ENCODE data around the gene LAMB1. TPM values are rescaled to one million over a fixed set of nuclear protein-coding genes. Genes with fewer than 3 reads are reported as not detected.

Gene LAMB1
- total and polyA plus RNA-seq, 12 donors = 33.3 to 145 (median 59.3) TPM

Other genes starting within 250 kb of the LAMB1 start
- not detected for gene SLC26A3, start 199.9 kb downstream of the LAMB1 start, total RNA-seq
- gene SLC26A3, start 199.9 kb downstream of the LAMB1 start, polyA plus RNA-seq = not detected
- 100 to 1,000 TPM; 257 to 402 (median 353) TPM for gene DLD, start 112.0 kb downstream of the LAMB1 start, total RNA-seq
- 100 to 1,000 TPM in 1 of 2 donors, 10 to 100 TPM in 1; 41.6 to 114 TPM for gene DLD, start 112.0 kb downstream of the LAMB1 start, polyA plus RNA-seq
- under 1 TPM in 8 of 10 donors, not detected in 2; 0.15 to 0.69 (median 0.25) TPM for gene LAMB4, start 127.2 kb upstream of the LAMB1 start, total RNA-seq
- gene LAMB4, start 127.2 kb upstream of the LAMB1 start, polyA plus RNA-seq = under 1 TPM in 1 of 2 donors, not detected in 1; 0.38 TPM